ENCODE measurements around the gene TTYH1. TPM values are rescaled to one million over a fixed set of nuclear protein-coding genes. Genes with fewer than 3 reads are reported as not detected.
A peak's percentile ranks its signal among the peaks of the same experiment; 100 is the strongest.

Gene TTYH1
- total and polyA plus RNA-seq, 9 donors, result 0.25 to 34.2 (median 1.8) TPM

DNA sequence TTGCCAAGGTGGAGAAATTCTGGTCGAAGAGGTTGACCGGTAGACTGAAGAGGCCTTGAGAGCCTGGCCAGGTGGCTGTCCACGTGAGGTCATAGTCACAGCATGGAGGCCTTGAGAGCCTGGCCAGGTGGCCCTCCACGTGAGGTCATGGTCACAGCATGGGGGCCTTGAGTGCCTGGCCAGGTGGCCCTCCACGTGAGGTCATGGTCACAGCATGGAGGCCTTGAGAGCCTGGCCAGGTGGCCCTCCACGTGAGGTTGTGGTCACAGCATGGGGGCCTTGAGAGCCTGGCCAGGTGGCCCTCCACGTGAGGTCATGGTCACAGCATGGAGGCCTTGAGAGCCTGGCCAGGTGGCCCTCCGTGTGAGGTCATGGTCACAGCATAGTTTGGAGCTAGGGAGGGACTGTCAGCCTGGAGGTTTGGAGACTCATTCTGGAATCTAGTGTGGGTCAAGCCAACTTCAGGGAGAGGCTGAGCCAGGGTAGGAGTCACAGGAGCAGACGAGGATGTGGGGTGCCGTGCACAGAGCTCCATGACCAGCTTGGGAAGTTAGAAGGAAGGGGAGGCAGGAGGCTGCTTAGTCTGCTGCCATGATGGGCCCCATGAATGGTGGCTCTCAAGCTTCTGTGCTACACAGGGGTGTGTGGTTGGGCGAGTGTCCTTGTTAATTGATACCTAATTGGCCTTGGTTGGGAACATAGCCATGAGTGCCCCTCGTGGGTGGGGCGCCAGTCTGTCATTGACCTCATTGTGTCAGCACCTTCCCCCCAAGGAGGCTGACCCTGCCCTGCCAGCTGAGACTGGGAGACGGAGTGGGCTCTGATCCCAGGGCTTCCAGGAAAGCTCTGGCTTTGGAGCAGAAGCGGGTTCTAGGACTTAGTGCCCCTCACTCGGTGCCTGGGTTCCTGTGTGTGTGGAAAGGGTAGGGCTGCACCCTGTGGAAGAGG is 44.3 kb downstream of the TTYH1 start:
- Histone ChIP-seq H3K4me3 (no peak overlapping the region), H3K27me3 (no peaks in the 10 kb centered on the region), H3K9me3 (no peaks in the 10 kb centered on the region), H3K4me1 (ENCODE audit: insufficient read depth) (peaks cover 11% of the 10 kb centered on the region), H3K27ac (no peak overlapping the region), H3K36me3 (no peaks in the 10 kb centered on the region)
- DNase-seq, result peak in 1 of 5 donors; percentile 28
- WGBS, 3 donors, result 58 to 70% (median 62%) methylated on average over 16 of the region's 16 CpGs
- TF ChIP-seq POLR2A (IDR thresholded peaks at IDR 0.05), result no peak
- TF ChIP-seq, protein P1, sequence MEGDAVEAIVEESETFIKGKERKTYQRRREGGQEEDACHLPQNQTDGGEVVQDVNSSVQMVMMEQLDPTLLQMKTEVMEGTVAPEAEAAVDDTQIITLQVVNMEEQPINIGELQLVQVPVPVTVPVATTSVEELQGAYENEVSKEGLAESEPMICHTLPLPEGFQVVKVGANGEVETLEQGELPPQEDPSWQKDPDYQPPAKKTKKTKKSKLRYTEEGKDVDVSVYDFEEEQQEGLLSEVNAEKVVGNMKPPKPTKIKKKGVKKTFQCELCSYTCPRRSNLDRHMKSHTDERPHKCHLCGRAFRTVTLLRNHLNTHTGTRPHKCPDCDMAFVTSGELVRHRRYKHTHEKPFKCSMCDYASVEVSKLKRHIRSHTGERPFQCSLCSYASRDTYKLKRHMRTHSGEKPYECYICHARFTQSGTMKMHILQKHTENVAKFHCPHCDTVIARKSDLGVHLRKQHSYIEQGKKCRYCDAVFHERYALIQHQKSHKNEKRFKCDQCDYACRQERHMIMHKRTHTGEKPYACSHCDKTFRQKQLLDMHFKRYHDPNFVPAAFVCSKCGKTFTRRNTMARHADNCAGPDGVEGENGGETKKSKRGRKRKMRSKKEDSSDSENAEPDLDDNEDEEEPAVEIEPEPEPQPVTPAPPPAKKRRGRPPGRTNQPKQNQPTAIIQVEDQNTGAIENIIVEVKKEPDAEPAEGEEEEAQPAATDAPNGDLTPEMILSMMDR (IDR thresholded peaks at IDR 0.05), result no peak
- no peak for TF ChIP-seq EP300 (IDR thresholded peaks at IDR 0.05)
- intact Hi-C loops (cut with DNase I), result no loop called here

DNA sequence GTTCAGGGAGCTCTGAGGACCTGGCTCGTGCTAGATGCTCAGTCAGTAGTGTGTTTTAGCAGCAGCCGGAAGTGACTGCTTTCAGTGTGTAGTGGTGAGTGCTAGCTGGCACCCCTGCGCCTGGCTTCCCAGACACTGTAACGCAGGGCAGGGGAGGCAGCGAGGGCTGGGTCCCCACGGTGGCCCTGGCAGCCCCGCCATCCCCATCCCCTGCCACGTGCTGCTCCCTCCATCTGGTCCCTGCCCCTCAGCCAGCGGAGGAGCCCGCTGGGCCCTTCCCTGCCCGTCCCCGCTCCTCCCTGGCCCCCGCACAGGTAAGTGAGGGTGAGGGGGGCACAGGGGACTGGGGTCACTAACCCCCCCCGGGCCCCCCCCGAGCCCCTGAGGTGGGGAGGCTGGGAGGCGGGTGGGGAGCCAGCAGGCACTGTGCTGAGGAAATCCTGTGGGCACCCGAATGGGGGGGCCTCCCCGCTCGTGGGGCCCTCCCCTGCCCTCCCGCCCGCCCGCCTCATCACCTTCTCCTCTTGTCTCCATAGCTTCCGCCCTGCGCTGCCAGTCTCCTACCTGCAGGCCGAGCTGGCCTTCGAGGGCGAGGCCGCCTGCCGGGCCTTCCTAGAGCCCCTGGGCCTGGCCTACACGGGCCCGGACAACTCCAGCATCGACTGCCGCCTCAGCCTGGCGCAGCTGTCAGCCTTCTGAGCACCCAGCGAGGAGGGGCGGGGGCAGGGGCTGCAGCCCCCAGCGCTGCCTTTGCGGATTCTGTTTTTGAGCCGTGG is 45.2 kb downstream of the TTYH1 start:
- H3K27me3 ChIP-seq, result no peaks in the 10 kb centered on the region
- WGBS, 3 donors, result 73 to 80% (median 76%) methylated on average over 33 to 39 of the region's 39 CpGs
- H3K4me3 ChIP-seq, result no peak overlapping the region
- DNase-seq, result peak in 1 of 5 donors; percentile 38
- H3K4me1 ChIP-seq (ENCODE audit: insufficient read depth), result peaks cover 12% of the 10 kb centered on the region
- no peak for TF ChIP-seq POLR2A (IDR thresholded peaks at IDR 0.05)
- no peak for TF ChIP-seq EP300 (IDR thresholded peaks at IDR 0.05)
- TF ChIP-seq, protein P1 (IDR thresholded peaks at IDR 0.05), result no peak
- intact Hi-C loops (cut with DNase I), result no loop called here
- H3K27ac ChIP-seq, result no peak overlapping the region
- H3K9me3 ChIP-seq, result no peaks in the 10 kb centered on the region
- no peaks in the 10 kb centered on the region for H3K36me3 ChIP-seq

DNA sequence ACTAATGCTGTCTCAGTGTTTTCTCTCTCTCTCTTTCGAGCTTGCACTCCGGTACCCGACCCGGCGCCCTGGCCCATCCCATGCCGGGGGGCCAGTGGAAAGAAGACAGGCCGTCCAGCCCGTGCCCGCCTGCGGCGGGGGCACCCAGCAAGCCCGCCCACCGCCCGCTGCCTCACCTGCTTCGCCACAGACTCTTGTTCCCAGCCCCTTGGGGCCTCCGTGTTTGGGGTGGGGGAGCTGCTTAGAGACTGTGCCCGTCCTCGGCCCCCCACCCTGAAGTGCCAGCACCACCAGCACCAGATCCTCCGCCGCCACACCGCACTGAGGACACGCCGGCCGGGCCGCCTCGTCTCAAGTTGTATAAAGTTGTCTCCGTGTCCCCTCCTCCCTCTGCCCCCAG is 45.9 kb downstream of the TTYH1 start:
- Histone ChIP-seq H3K27me3 (no peaks in the 10 kb centered on the region), H3K9me3 (no peaks in the 10 kb centered on the region), H3K4me3 (no peak overlapping the region), H3K27ac (no peak overlapping the region), H3K4me1 (ENCODE audit: insufficient read depth) (peaks cover 12% of the 10 kb centered on the region), H3K36me3 (no peaks in the 10 kb centered on the region)
- TF ChIP-seq POLR2A (IDR thresholded peaks at IDR 0.05) (no peak), EP300 (IDR thresholded peaks at IDR 0.05) (no peak)
- TF ChIP-seq, protein P1 (IDR thresholded peaks at IDR 0.05), result no peak
- intact Hi-C loops (cut with DNase I), result no loop called here
- peak in 3 of 5 donors; percentile 26 to 48 (median 34) for DNase-seq
- WGBS, 3 donors, result 39 to 54% (median 54%) methylated on average over 27 of the region's 27 CpGs

DNA sequence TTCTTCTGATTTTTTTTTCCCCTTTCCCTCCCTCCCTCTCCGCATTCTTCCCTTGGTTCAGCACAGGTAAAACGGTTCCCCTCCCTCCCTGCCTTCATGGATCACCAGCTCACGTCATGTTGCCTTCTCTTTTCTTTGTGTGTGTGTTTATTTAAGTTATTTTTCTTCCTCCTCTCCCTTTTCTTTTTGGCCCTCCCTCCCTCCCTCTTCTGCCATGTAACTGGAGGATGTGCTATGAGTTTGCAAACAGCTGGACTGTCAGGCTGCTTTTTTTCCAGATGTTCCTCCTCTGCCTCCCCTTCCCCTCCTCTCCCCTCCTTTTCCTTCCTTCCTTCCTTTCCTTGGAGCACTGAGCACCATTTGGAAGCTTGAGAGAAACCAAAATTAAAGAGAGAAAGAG is 46.3 kb downstream of the TTYH1 start:
- H3K4me1 ChIP-seq (ENCODE audit: insufficient read depth), result peaks cover 12% of the 10 kb centered on the region
- no peak overlapping the region for H3K27ac ChIP-seq
- intact Hi-C loops (cut with DNase I), result no loop called here
- no peak for TF ChIP-seq EP300 (IDR thresholded peaks at IDR 0.05)
- TF ChIP-seq, protein P1 (IDR thresholded peaks at IDR 0.05), result no peak
- TF ChIP-seq POLR2A (IDR thresholded peaks at IDR 0.05), result no peak
- no peaks in the 10 kb centered on the region for H3K27me3 ChIP-seq
- no peaks in the 10 kb centered on the region for H3K9me3 ChIP-seq
- 33 to 45% (median 37%) methylated on average over 3 of the region's 3 CpGs for WGBS, 3 donors
- H3K36me3 ChIP-seq, result no peaks in the 10 kb centered on the region
- no peak for DNase-seq
- H3K4me3 ChIP-seq, result no peak overlapping the region
